ENCODE data around the gene C1QTNF8. TPM values are rescaled to one million over a fixed set of nuclear protein-coding genes. Genes with fewer than 3 reads are reported as not detected.

C1QTNF8 gene
- total and polyA plus RNA-seq, 4 donors = not detected

- DNase-seq (ENCODE audit: low spot score) = no peak
- TF ChIP-seq GABPA (IDR thresholded peaks at IDR 0.05 in 1 of 2, conservative IDR thresholded peaks at IDR 0.05 in 1 of 2) = no peak
- no peak for TF ChIP-seq JUND (IDR thresholded peaks at IDR 0.05)
- TF ChIP-seq ZBTB33 (IDR thresholded peaks at IDR 0.05) = no peak
- TF ChIP-seq FOXA2 (IDR thresholded peaks at IDR 0.05) = no peak
- no peak for TF ChIP-seq CTCF (IDR thresholded peaks at IDR 0.05; ENCODE audit: low read depth, low read length, missing input control)
- no peak for TF ChIP-seq RXRA (IDR thresholded peaks at IDR 0.05)
- TF ChIP-seq TAF1 (conservative IDR thresholded peaks at IDR 0.05) = no peak
- no peak for TF ChIP-seq REST (IDR thresholded peaks at IDR 0.05)
- no peak for TF ChIP-seq FOXA1 (IDR thresholded peaks at IDR 0.05)
- TF ChIP-seq YY1 (IDR thresholded peaks at IDR 0.05) = no peak
- no peak for TF ChIP-seq SP1 (IDR thresholded peaks at IDR 0.05)
- TF ChIP-seq, protein P1, sequence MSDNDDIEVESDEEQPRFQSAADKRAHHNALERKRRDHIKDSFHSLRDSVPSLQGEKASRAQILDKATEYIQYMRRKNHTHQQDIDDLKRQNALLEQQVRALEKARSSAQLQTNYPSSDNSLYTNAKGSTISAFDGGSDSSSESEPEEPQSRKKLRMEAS (IDR thresholded peaks at IDR 0.05) = no peak
- TF ChIP-seq, protein P2, sequence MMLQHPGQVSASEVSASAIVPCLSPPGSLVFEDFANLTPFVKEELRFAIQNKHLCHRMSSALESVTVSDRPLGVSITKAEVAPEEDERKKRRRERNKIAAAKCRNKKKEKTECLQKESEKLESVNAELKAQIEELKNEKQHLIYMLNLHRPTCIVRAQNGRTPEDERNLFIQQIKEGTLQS (IDR thresholded peaks at IDR 0.05) = no peak
- TF ChIP-seq EGR1 (IDR thresholded peaks at IDR 0.05; ENCODE audit: low read depth in 2 of 2) = no peak
- Histone ChIP-seq H3K27ac (ENCODE audit: low read depth in 1 of 2, low read length in 2 of 2) (no peak overlapping the region), H3K9me3 (ENCODE audit: control insufficient read depth in 4 of 4, low read length in 3 of 4) (no peaks in the 10 kb centered on the region), H3K27me3 (ENCODE audit: control insufficient read depth in 4 of 4, insufficient read depth in 4 of 4, low read length in 3 of 4) (no peaks in the 10 kb centered on the region), H3K4me1 (ENCODE audit: control insufficient read depth in 4 of 4, insufficient read depth in 4 of 4, low read length in 3 of 4) (no peaks in the 10 kb centered on the region), H3K4me3 (ENCODE audit: low read depth in 1 of 3, low read length in 3 of 3) (no peak overlapping the region), H3K36me3 (ENCODE audit: control insufficient read depth in 4 of 4, insufficient read depth in 3 of 4, low read depth in 1 of 4, low read length in 3 of 4) (no peaks in the 10 kb centered on the region), H3K9ac (ENCODE audit: low read depth in 1 of 2, low read length in 2 of 2) (no peak overlapping the region)
- 78% methylated on average over 30 of the region's 30 CpGs for WGBS
Observed at GRCh38 chr16:1145383-1146100, 49.5 kb upstream of the C1QTNF8 start.

All from liver (tissue), 9 donors.